Lower lobe of right lung (tissue), 2 donors: ENCODE measurements around the gene TMPRSS2. TPM values are rescaled to one million over a fixed set of nuclear protein-coding genes. Genes with fewer than 3 reads are reported as not detected.
A peak's percentile ranks its signal among the peaks of the same experiment; 100 is the strongest.

Source experiments
- ATAC-seq, 2 donors: fragments of 200-7000 bp; cut with Tn5 transposase; one replicate each; pipeline ENCODE4 v1.9.1; 2020 to 2022; ENCODE audit warnings: mild to moderate bottlenecking in 2 of 2, moderate library complexity in 2 of 2
- DNase-seq: peaks from one replicate; pipeline ENCODE4 v3.0.0-alpha.2; 2020
- H3K27ac ChIP-seq: fragments of 200-600 bp; one replicate; pipeline ENCODE4 v1.8.0; 2022
- H3K27me3 ChIP-seq: fragments of 200-600 bp; one replicate; pipeline ENCODE4 v1.8.0; 2022; ENCODE audit warnings: low read depth
- H3K36me3 ChIP-seq: fragments of 200-600 bp; one replicate; pipeline ENCODE4 v1.8.0; 2022; ENCODE audit warnings: mild to moderate bottlenecking
- H3K4me1 ChIP-seq: fragments of 200-600 bp; one replicate; pipeline ENCODE4 v1.8.0; 2022
- H3K4me3 ChIP-seq: fragments of 200-600 bp; one replicate; pipeline ENCODE4 v1.8.0; 2022; ENCODE audit warnings: mild to moderate bottlenecking
- H3K9me3 ChIP-seq: fragments of 200-600 bp; one replicate; pipeline ENCODE4 v1.8.0; 2022
- intact Hi-C: fragments of 100-400 bp; cut with DNase I; formaldehyde crosslinking; loops from one replicate; pipeline ENCODE4 v1.11.0; 2022
- total RNA-seq: library from RNA; stranded (reverse); fragmentation: NEBNext Ultra II Directional; extraction: Animal tissue kit (Norgen Biotek cat#: 25700); gene quantifications from one replicate; pipeline ENCODE4 v1.2.1, GENCODE V29; 2021
- TF ChIP-seq, protein P1 (sequence below): fragments of 200-600 bp; IDR thresholded peaks from one replicate; pipeline ENCODE4 v1.8.0; 2022; ENCODE audit warnings: antibody characterized with exemption, mild to moderate bottlenecking
- donor health status: DM: no; HTN: yes; CAD: no; lungs with severe emphysema.

TMPRSS2 gene
- total RNA-seq, 1 donor from 2014 or later, result 87.7 TPM

DNA sequence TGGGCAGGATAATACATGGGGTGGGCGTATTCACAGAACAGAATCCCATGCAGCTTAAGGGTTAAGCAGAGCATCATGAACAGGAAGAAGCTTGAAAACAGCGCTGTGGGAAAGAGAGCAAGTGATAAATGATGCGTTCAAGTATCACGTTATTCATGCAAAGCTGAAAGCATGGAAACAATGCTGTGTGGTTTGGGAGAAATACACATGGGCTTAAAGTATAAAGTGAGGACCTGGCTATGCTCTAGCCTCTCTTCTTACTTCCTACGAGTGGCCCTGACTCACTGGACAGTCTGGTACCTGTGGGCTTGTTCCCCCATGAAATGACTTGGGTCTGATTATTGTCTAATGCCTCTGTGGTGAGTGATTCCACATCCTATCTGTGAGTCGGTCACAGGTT lies 25.7 kb downstream of the TMPRSS2 start:
- intact Hi-C loops, result no loop called here
- Histone ChIP-seq H3K9me3 (no peaks in the 10 kb centered on the region), H3K36me3 (peaks cover 7% of the 10 kb centered on the region), H3K27me3 (no peaks in the 10 kb centered on the region), H3K4me3 (no peak overlapping the region), H3K27ac (no peak overlapping the region), H3K4me1 (peaks cover 33% of the 10 kb centered on the region)
- ATAC-seq (no peak), DNase-seq (no peak)
- TF ChIP-seq, protein P1, sequence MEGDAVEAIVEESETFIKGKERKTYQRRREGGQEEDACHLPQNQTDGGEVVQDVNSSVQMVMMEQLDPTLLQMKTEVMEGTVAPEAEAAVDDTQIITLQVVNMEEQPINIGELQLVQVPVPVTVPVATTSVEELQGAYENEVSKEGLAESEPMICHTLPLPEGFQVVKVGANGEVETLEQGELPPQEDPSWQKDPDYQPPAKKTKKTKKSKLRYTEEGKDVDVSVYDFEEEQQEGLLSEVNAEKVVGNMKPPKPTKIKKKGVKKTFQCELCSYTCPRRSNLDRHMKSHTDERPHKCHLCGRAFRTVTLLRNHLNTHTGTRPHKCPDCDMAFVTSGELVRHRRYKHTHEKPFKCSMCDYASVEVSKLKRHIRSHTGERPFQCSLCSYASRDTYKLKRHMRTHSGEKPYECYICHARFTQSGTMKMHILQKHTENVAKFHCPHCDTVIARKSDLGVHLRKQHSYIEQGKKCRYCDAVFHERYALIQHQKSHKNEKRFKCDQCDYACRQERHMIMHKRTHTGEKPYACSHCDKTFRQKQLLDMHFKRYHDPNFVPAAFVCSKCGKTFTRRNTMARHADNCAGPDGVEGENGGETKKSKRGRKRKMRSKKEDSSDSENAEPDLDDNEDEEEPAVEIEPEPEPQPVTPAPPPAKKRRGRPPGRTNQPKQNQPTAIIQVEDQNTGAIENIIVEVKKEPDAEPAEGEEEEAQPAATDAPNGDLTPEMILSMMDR, result no peak

DNA sequence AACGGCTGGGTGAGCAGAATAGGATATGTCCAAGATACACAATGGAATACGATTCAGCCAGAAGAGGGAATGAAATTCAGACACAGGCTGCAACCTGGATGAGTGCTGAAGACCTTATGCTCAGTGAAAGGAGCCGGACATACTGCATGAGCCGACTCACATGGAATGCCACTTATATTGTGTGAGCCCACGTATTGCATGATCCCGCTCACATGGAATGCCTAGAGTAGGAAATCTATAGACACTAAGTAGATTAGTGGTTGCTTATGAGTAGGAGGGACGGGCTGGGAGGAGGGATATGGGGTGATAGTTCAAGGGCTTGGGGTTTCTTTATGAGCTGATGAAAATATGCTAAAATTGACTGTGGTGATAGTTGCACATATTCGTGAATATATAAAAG lies 26.8 kb downstream of the TMPRSS2 start:
- DNase-seq, result no peak
- Histone ChIP-seq H3K4me3 (no peak overlapping the region), H3K9me3 (no peaks in the 10 kb centered on the region), H3K27me3 (no peaks in the 10 kb centered on the region), H3K4me1 (peaks cover 33% of the 10 kb centered on the region), H3K36me3 (peaks cover 12% of the 10 kb centered on the region), H3K27ac (no peak overlapping the region)
- intact Hi-C loops, result no loop called here
- TF ChIP-seq, protein P1, result no peak
- ATAC-seq, result no peak

DNA sequence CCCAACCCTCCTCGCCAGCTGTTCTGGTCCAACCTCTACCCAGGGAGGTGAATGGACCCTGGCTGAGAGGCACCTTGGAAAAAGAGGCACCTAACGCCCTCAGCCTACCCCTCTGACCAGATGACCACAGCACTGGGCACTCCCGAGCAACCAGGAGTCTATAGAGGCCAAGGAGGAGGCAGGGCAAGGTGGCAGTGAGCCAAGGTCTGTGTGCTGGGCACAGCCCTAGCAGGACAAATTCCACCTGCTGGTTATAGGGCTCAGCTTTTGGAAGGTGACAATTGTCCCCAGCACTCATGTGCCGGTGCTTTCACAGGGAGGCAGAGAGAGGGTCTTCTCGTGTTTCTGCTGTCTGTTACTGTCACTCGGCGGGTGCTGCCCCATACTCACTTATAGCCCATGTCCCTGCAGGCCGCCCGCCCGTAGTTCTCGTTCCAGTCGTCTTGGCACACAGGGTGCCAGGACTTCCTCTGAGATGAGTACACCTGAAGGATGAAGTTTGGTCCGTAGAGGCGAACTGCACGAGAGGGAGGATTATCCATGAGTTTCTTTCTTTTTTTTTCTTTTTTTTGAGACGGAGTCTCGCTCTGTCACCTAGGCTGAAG lies 27.8 kb downstream of the TMPRSS2 start:
- TF ChIP-seq, protein P1, result no peak
- intact Hi-C loops, result no loop called here
- ATAC-seq, result peak; percentile 23 to 32

DNA sequence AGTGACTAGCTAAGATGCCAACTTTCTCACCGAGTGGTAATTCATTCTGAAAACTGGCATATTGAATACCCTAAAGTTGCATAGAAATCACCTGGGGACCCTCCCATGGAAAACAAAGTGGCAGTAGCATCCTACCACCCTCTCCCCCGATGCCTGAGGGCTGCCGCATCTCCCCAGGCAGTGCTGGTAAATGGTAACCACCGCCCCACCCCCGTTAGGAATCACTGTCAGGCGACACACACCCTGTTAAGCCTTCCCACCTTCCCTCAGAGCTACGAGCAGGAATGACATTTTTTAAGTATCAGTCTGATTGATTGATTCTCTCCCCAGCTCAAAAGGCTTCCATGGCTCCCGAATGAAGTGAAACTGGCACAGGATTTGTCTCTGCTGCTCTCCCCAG lies 28.3 kb downstream of the TMPRSS2 start:
- ATAC-seq, result peak in 1 of 2 donors; percentile 1
- TF ChIP-seq, protein P1, result no peak
- intact Hi-C loops, result no loop called here
- H3K27me3 ChIP-seq, result no peaks in the 10 kb centered on the region
- H3K27ac ChIP-seq, result peak overlapping the region; percentile 11
- DNase-seq, result no peak
- peaks cover 26% of the 10 kb centered on the region for H3K4me1 ChIP-seq
- no peak overlapping the region for H3K4me3 ChIP-seq
- H3K36me3 ChIP-seq, result peaks cover 12% of the 10 kb centered on the region
- no peaks in the 10 kb centered on the region for H3K9me3 ChIP-seq

More for the DNA sequence above, 27.8 kb downstream of the TMPRSS2 start:
- Histone ChIP-seq H3K27ac (peak overlapping the region; percentile 11), H3K36me3 (peaks cover 12% of the 10 kb centered on the region), H3K27me3 (no peaks in the 10 kb centered on the region), H3K4me1 (peaks cover 28% of the 10 kb centered on the region), H3K9me3 (no peaks in the 10 kb centered on the region), H3K4me3 (no peak overlapping the region)
- no peak for DNase-seq

DNA sequence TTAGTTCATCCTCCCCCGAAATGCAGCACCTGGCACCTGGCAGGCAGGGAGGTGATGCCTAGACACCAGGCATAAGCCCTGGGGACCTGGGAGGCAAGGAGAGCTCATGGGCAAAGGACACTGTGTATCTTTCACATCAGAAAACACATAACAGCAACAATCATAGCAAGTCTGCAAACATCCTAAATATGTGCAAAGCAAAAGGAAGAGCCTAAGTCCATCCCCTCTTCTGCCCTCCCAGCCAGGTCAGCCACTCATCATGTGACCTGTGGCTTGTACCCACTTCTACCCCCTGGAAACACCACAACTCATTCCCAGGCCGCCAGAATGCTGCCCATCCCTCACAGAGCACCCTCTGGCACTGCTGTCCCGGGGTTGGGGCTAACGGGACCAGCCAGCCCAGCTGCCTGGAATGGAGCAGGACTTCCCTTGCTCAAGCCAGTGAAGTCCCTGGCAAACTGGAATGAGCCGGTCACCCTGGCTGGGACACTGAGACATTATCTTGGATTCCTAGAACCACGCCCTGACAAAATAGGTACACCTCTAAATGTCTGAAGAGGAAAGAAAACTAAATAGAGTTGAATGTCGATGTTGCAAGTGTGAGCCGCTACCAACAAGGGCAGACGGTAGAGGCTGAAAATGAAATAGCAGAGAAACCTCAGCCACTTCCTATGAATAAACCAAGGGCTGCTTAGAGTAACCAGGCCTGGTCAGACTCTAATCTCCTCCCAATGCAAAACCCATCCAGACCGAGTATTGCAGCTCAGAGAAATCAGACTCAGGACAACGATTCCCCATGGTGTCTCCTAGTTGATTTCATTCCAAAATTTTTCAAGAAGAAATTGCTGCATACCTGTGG lies 29.4 kb downstream of the TMPRSS2 start:
- Histone ChIP-seq H3K36me3 (peaks cover 12% of the 10 kb centered on the region), H3K9me3 (no peaks in the 10 kb centered on the region), H3K4me1 (peaks cover 26% of the 10 kb centered on the region), H3K4me3 (no peak overlapping the region), H3K27ac (peak overlapping the region; percentile 11), H3K27me3 (no peaks in the 10 kb centered on the region)
- intact Hi-C loops, result no loop called here
- TF ChIP-seq, protein P1, result no peak
- DNase-seq (peak; percentile 70), ATAC-seq (peak; percentile 79 to 87)
